ENCODE measurements around the gene ZNF554. TPM values are rescaled to one million over a fixed set of nuclear protein-coding genes. Genes with fewer than 3 reads are reported as not detected.

Gene ZNF554
- total and polyA plus RNA-seq, 2 of the 8 experiments (the other 6 are each of a cell fraction or from before 2014, with no cell fraction given): 1.8 to 5.7 TPM

DNA sequence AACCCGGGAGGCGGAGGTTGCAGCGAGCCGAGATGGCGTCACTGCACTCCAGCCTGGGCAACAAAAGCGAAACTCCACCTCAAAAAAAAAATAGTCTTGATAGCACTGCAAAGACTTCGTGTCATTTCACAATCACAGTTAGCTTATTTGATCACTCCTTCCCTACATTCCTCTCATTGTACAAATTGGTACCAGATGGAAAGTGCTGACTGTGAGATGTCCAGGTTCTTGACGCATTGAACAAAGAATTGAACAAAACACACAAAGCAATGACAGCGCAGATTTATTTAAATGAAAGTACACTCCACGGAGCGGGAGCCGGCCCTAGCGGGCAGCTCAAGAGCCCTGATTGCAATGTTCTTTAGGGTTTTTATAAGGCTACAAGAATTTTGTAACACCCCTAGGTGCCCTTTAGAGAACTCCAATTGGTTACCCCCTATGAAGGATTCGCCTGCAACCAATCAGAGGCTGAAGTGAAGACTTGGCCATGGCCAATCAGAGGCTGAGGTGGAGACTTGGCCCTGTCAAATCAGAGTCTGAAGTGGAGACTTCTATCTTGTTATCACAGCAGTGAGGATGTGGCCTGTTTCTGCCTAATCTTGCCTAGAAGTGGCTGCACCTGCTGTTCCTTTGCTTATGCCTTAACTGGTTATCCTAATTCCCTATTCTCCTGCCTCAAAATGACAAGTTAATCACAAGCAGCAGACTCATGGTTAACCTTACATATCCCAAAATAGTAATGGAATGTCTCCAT is 64.2 kb downstream of the ZNF554 start (continued):
- TF ChIP-seq, protein P1, sequence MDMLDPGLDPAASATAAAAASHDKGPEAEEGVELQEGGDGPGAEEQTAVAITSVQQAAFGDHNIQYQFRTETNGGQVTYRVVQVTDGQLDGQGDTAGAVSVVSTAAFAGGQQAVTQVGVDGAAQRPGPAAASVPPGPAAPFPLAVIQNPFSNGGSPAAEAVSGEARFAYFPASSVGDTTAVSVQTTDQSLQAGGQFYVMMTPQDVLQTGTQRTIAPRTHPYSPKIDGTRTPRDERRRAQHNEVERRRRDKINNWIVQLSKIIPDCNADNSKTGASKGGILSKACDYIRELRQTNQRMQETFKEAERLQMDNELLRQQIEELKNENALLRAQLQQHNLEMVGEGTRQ (IDR thresholded peaks at IDR 0.05; ENCODE audit: low read length): no peak
- TF ChIP-seq YY1 (IDR thresholded peaks at IDR 0.05; ENCODE audit: low read depth, low read length): no peak
- no peak for TF ChIP-seq SAP30 (IDR thresholded peaks at IDR 0.05; ENCODE audit: insufficient read depth, insufficient replicate concordance, low read length)
- no peak for TF ChIP-seq CEBPB (IDR thresholded peaks at IDR 0.05; ENCODE audit: low read depth, low read length)
- no peak for TF ChIP-seq EP300 (IDR thresholded peaks at IDR 0.05; ENCODE audit: borderline replicate concordance in 1 of 2, low read depth in 2 of 2, low read length in 2 of 2)
- no peak for TF ChIP-seq TAF7 (optimal IDR thresholded peaks at IDR 0.05; ENCODE audit: borderline replicate concordance, low read depth, low read length)
